DMS 273 (cell line): ENCODE data around the gene PDGFRA.
"Not testable (repeated sequence)": the region's sequence is repeated elsewhere in the genome, so short reads cannot be mapped to it uniquely, and the experiment has no call there.

Source experiments
- DNase-seq: peaks from one replicate; lab custom pipeline; 2025; ENCODE audit not compliant: unreplicated experiment; lab: John Stamatoyannopoulos, UW

PDGFRA gene

DNA sequence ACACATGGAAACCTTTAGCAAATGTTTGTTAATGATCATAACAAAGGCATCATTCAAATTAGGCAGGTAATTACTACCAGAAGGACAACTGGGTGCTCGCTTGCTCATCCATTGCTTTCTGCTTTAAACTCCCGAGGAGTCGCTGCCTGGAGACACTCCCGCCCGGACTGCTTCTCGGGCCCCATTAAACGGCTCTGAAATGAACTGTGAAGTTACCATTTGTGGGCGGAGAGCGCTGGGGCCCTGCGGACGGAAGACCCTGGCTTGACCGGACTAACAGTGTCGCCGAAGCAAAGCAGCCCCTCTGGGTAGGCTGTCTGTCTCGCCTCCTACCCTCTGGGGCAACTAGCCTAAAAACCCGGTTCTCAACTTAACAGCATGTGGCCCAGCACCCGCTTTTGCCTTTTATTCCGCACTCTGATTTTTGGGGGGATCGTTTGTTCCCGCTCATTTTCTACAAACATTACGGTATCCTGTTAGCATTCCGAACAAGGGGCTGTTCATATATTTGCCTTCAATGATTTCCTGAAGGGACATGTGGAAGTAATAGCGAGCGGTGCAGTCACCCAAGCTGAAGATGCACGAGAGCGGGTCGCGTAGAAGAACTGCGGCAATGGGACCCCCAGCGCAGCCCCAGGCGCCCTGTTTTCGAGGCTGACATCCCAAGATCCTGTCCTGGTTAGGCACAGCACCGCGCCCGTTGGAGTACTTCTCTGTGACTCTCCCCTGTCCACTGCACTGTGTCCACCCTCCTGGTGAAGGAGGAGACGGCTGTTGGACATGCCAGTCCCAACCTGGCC, 1.6 kb upstream of the PDGFRA start:
- DNase-seq = peak; percentile 54

DNA sequence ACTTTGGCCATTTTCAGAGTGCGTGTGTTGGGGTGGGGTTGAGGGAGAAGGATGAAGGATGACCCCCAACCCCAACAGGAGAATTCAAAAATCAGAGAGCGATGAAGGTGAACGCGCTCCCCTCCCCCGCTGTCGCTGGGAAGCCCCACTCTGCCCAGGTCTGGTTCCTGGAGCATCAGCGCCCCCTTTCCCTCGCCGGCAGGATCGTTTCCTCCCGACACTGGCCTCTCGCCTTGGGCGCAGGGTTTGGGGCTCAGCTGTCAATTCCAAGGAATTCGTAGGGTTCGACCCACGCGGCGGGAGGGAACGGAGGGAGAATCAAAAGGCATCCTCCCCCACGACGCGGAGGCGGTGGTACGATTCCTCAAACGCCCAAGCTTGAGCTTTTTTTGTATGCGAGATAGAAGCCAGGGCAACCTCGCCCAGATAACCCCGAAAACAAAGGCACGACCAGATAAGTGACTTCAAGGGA, 1.0 kb upstream of the PDGFRA start:
- DNase-seq = peak; percentile 83

DNA sequence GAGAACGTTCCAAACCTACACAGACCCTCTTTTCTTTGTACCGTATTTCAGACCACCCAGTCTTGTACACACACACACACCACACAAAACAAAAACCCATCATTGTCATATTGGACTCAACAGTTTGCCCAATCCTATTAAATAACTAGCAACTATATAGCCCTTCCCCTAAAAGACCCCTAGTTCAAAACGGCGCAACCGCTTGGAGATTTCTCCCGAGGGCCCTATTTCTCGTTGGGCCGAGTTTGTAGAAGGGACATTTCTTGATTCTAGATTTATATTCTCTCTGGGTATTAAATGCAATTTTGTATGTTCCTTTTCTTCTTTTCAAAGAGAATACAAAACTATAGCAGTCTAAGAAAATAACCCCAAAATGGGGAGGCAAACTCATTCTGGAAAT, 547 bp upstream of the PDGFRA start:
- DNase-seq = peak; percentile 32

DNA sequence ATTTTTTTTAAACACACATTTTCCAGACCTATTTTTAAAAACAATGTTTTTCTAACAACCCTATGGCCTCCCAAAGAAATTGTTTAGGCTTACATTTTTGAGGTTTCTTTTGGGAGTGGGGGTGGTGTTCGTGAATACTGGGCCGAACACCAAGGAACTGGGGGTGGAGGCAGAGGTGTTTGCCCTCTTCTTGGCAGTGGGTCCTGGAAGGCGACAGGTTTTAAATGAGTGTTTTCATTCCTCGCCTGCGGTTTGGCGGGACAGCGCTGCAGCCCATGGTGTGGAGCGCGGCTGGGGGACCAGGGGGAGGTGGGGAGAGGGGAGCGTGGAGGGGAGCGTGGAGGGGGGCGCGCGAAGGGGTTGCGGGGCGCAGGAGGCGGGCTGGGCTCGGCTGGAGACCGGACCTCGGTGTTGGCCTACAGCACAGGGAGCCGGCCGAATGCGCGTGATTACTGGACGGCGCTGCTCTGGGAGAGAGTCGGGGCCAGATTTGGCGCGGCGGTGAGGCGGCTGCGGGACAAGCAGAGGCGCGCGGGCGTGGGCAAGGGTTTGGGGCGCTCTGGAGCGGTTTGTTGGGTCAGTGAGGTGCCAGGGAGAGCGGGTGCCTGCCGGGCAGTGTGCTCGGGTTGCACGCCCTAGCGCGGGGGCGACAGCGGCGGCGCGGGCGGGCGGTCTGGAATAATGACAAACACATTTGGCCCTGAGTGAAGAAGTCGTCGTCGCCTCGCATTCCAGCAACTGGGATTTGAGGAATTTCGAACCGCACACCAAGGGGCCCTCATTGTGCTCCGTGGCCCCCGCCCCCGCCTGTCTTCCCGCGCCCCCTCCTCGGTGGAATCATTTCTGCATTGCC, 764 bp downstream of the PDGFRA start:
- DNase-seq = peak; percentile 37

DNA sequence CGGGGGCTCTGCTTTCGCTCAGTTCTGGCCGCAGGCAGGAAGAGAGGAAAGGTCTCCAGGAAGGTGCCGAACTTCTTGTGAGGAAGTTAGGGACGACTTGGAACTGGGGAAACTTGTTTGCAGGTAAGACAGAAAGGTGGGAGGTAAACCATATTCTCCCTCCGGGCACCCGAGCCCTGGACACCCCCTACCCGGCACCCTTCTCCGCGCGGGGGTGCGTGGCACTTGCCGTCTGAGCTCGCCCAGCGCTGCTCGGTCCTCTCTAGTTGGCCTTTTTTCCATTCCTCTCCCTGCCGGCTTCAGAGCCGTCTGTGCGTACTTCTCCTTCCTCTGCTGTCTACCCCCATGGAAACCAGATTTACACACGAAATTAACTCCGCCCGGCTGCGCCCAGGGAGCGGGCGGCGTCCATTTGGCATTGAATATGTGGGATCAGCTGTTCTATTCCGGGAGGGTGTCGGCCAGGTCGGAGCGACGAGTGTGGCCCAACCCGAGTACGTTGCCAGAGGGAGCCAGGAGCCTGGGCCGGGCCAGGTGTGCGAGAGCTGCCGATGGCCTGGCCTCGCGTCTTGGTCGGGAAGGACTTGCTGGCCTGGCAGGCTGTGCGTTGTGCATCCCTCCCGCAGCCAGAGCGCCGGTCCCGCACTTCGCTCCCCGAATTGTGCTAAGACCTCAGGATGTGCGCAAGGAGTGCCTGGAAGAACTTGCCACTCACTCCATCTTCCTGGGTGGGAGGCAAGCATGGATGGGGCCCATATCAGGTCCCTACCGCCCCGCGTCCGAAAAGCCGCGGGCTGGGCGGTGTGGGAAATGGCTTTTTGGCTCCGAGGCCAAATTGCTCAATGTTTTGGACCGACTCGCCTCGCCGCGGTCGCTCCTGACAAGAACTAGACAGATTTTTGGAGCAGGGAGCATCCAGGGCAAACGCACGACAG, 1.7 kb downstream of the PDGFRA start:
- peak; percentile 66 for DNase-seq

DNA sequence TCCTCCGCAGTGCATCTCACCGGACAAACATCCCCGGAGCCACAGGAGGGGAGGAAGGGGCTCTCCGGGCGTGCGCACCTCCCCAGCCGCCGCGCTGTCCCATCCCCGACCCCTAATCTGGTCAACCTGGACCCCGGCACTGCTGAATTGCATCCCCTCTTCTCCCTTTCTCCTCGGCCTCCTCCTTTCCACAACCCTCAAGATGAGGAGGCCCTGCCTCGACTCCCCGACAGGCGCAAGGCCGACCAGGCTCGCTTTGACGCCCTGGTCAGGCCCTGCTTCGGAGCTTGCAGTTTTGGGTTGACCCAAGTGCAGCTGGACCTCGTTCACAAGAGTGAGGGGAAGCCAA, 2.3 kb downstream of the PDGFRA start:
- no peak for DNase-seq

DNA sequence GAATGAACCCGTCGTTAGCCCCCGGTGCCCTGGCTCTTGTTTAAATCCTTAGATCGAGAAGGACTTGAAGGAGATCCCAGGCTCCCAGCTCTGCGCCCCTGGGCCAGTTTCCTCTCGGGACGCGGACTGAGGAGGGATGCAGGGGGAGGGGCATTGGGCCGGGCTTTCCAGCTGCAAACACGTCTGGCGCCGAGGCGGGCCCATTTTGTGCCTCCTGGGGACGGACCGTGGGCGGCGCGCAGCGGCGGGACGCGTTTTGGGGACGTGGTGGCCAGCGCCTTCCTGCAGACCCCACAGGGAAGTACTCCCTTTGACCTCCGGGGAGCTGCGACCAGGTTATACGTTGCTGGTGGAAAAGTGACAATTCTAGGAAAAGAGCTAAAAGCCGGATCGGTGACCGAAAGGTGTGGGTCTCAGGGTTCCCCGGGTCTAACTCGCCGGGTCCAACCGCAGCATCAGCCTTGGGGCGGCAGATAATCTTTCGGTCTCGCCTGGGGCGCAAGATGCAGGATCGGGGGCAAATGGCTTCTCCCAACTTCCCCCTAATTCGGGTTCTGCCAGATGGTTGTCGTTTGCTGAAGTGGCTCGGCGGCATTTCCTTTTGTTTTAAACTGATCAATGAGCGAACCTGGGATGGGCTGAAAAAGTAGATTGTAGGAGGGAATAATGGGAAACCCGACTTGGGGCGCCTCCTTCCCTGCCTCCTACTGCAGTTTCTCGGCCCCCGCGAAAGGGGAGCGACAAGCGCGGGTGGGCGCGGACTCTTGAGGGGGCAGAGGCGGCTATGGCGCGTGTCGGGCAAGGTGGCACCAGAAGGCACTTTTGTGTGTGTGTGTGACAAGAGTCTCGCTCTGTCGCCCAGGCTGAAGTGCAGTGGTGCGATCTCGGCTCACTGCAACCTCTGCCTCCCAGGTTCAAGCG, 2.9 kb downstream of the PDGFRA start:
- peak; percentile 41 for DNase-seq

DNA sequence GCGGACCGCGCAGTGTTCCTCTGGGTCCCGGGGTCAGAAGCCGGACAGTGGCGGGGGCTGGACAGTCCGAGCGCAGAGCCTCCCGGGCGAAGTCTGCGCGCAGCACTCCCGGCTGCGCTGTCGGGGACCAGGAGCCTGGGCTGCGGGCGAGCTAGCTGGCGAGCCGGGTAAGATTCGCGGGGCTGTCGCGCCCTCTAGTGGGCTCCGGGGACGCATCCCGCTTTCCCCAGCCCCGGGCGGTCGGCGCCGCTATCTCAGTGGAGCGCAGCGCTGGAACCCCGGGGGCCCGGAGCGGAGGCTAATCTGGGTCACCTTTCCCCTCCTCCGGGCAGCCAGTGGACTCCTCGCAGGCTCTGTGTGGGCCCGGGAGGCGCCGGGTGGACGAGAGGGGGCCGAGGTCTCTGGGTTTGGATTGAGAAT, 4.2 kb downstream of the PDGFRA start:
- peak; percentile 90 for DNase-seq

DNA sequence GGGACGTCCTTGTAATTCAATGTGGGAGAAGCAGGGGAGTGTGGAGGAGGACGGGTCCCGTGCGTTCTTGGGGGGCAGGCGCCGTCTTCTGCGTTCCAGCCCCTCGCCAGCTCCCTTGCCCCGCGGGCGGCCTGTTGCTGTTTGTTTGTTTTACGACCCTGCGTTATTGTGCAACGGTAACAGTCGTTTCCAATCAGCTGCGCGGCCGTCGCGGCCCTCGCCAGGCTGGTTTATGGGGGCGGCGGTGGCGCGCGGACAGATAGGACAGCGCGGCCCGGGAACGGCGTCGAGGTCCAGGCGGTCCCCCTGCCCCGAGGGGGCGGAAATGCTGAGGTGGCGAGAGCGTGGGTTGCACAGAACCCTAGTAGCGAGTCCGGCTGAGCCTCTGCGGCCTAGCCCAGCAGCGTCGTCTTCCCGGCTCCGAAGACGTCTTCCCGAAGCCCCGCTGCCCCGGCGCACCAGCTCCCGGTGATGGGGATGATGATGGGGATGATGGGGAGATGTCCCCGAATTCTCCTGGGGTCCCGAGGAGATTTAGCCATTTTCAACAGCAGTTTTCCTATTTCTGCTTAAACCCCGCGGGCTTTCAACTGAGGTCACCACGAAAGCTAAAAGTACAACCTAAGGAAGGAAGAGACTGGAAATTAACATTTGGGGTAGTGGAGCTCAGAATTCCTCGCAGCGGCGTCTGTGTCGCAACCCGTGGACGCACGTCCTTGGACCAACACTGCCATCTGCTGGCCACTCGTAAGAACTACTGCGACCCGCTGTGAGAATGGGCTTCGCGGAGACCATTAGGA, 4.8 kb downstream of the PDGFRA start:
- peak; percentile 87 for DNase-seq

DNA sequence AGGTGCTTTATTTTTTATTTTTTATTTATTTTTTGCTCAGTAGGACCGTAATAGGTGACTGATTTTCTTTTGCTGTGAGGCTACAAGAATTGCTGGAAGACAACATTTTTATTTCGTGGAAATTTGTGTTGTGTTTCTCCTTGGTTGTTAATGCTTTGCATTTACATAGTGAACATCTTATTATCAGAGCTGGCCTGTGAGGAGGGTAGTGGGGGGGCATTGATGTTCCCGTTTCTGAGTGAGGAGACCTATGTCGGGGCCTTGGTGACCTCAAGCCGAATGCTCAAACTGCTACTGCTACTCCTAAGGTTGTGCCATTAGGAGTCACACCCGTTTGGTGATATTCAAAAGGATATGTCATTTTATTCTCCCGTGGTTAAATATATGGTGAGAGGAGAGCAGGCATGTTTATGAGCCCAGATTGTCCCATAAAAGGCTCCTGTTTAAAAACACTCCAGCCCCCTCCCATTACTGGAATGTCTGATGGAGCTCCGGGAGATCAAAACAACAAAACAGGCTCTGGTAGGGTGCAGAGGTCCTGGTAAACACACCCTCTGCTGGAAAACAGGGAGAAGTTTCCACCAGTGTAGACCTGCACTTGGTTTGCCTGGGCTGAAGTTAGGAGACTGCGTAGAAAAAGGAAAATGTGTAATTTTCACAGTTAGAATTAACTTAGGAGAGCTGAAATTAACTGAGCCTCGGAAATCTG, 5.6 kb downstream of the PDGFRA start:
- no peak for DNase-seq

DNA sequence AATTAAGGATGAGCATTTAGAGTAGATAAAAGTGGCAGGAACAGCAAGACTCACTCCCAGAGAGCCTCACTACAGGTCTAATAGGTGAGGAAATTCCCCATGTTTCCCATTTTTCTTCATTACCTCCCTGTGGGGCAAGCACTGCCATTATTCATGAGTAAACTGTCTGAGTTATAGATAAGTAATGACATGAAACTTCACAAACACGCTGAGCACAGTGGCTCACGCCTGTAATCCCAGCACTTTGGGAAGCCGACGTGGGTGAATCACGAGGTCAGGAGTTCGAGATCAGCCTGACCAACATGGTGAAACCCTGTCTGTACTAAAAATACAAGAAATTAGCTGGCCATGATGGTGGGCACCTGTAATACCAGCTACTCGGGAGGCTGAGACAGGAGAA, 7.2 kb downstream of the PDGFRA start:
- DNase-seq = not testable (repeated sequence)

DNA sequence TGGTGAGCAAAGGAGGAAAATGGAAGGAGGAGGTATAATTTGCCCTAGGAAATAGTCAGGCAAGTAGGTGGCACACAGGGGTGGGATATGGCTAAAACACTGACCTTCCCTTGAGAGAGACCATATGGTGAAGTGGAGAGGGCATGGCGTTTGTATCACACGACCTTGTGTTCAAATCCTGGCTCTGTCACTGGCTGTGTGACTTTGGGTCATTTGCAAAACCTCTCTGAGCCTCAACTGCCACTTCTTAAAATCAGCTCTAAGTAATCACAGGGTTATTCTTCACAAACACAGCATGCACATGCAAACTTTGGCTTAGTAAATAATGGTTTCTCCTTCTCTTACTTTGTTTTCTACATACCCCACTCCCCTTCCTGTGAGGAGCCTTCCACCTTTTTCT, 8.7 kb downstream of the PDGFRA start:
- no peak for DNase-seq

DNA sequence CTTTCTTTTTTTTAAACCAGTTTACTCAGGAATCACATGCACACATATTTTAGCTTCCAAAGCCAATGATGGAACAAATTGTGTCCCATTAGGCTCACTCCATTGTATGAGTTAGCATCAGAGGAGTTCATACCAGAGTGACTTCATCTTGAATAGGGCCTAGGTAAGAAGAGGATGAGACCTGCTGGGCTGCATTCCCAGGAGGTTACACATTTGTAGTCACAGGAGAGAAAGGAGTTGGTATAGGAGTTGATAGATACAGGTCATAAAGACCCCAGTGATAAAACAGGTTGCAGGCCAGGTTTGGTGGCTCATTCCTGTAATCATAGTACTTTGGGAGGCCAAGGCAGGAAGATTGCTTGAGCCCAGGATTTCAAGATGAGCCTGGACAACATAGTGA, 9.3 kb downstream of the PDGFRA start:
- no peak for DNase-seq

DNA sequence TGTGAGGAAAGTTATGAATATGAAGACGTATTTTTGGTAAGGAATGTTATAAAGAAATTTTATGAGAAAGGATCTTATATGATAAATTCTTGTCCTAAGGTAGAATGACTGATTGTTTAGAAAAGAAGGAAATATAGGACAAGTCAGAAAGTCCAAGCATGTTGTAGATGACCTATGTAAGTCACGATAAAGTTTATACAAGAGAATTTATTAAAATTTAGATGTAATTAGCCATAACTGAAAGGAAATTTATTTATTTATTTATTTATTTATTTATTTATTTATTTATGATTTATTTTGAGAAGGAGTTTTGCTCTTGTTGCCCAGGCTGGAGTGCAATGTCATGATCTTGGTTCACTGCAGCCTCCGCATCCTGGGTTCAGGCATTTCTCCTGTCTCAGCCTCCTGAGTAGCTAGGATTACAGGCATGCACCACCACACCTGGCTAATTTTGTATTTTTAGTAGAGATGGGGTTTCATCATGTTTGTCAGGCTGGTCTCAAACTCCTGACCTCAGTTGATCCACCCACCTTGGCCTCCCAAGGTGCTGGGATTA, 12.3 kb downstream of the PDGFRA start:
- DNase-seq = peak; percentile 19

DNA sequence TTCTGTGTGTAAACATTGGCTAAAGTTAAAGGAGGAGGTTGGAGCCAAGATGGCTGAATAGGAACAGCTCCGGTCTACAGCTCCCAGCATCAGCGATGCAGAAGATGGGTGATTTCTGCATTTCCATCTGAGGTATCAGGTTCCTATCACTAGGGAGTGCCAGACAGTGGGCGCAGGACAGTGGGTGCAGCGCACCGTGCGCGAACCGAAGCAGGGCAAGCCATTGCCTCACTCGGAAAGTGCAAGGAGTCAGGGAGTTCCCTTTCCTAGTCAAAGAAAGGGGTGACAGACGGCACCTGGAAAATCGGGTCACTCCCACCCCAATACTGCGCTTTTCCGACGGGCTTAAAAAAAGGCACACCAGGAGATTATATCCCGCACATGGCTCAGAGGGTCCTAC, 14.4 kb downstream of the PDGFRA start:
- DNase-seq = not testable (repeated sequence)

DNA sequence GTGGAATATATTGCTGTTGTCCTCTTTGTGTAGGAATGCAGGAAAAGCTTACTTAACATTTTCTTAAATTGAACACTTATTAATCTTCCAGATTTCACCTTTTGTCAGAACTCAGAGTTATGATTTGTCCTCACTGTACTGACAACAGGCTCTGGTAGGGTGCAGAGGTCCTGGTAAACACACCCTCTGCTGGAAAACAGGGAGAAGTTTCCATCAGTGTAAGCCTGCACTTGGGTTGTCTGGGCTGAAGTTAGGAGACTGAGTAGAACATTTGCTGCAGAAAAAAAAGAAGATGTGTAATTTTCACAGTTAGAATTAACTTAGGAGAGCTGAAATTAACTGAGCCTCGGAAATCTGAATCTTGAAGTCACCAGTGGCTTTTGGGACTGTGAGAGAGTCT, 23.2 kb downstream of the PDGFRA start:
- DNase-seq = not testable (repeated sequence)

DNA sequence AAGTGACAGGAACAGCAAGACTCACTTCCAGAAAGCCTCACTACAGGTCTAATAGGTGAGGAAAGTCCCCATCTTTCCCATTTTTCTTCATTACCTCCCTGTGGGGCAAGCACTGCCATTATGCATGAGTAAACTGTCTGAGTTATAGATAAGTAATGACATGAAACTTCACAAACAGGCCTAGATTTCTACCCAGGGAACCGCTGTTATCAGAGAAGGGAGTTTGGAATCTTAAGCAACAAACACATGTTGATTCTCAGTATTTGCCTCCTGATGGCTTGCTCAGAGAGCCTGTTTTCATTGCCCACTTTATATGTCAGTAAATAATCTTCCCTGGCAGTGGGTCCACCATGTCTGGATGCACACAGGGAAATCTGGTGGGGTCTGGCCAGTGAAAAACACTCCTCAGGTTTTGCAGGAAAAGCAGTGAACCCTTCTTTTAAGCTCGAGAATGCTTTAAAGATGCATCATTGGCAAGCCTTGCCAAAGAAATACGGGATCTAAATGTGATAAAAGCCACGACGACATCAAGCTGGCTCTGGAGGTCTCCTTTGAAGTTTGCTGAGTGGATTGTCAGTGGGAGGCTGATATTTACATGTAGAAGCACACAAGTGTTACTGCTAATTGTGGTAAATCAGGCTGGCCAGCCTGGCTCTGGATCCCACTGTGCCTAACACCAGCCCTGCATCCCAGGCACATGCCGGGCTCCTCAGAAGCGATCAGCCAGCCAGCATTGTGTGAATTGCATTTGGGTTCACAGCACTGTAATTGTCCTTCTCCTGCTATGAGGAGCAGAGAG, 25.2 kb downstream of the PDGFRA start:
- no peak for DNase-seq

DNA sequence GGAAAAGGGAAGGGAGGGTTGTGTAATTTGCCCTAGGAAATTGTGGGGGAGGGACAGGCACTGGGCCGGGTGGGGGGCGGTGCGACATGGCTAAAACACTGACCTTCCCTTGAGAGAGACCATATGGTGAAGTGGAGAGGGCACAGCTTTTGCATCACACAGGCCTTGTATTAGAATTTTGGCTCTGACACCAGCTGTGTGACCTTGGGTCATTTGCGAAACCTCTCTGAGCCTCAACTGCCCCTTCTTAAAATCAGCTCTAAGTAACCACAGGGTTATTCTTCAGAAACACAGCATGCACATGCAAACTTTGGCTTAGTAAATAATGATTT, 25.8 kb downstream of the PDGFRA start:
- no peak for DNase-seq
